Lung (tissue), 13 donors: ENCODE measurements around the gene INSL4. TPM values are rescaled to one million over a fixed set of nuclear protein-coding genes. Genes with fewer than 3 reads are reported as not detected.

Experiments
- ATAC-seq: fragments of 200-7000 bp; cut with Tn5 transposase; one replicate; pipeline ENCODE4 v1.9.1; 2020; ENCODE audit warnings: moderate number of reproducible peaks; ENCODE audit not compliant: insufficient read depth, low FRiP score
- DNase-seq, 3 donors: peaks; one replicate each; pipeline ENCODE4 v3.0.0-alpha.2; 2013 to 2017
- H3K27ac ChIP-seq, 2 donors: one replicate each; pipeline ENCODE4 v1.5.1; 2013; ENCODE audit warnings: mild to moderate bottlenecking in 2 of 2, moderate library complexity in 2 of 2, control low read depth in 1 of 2, inconsistent platforms in 1 of 2, low read depth in 1 of 2, low read length in 1 of 2
- H3K27me3 ChIP-seq, 3 donors: one replicate each; pipeline ENCODE4 v1.5.1; 2013; ENCODE audit warnings: low read length in 2 of 3; ENCODE audit not compliant: control insufficient read depth in 3 of 3, insufficient read depth in 3 of 3
- H3K36me3 ChIP-seq, 4 donors: one replicate each; pipeline ENCODE4 v1.5.1; 2013; ENCODE audit warnings: low read length in 4 of 4, mild to moderate bottlenecking in 1 of 4, moderate library complexity in 1 of 4; ENCODE audit not compliant: control insufficient read depth in 4 of 4, insufficient read depth in 4 of 4
- H3K4me1 ChIP-seq, 5 donors: one replicate each; pipeline ENCODE4 v1.5.1; 2013; ENCODE audit warnings: low read length in 5 of 5, mild to moderate bottlenecking in 2 of 5, moderate library complexity in 1 of 5; ENCODE audit not compliant: control insufficient read depth in 5 of 5, insufficient read depth in 5 of 5
- H3K4me3 ChIP-seq: one replicate; pipeline ENCODE4 v1.5.1; 2013; ENCODE audit warnings: mild to moderate bottlenecking, control low read depth, moderate library complexity
- H3K9ac ChIP-seq, 2 donors: one replicate each; pipeline ENCODE4 v1.5.1; 2013; ENCODE audit warnings: low read length in 2 of 2, control low read depth in 1 of 2; ENCODE audit not compliant: insufficient read depth in 1 of 2
- H3K9me3 ChIP-seq, 4 donors: one replicate each; pipeline ENCODE4 v1.5.1; 2013; ENCODE audit warnings: low read length in 3 of 4, mild to moderate bottlenecking in 1 of 4, moderate library complexity in 1 of 4; ENCODE audit not compliant: control insufficient read depth in 4 of 4, insufficient read depth in 3 of 4
- CTCF ChIP-seq: IDR thresholded peaks from 2 replicates; pipeline ENCODE4 v1.5.1; 2012; ENCODE audit warnings: mild to moderate bottlenecking; ENCODE audit errors: control extremely low read depth, extremely low read depth
- WGBS, 2 donors: extraction: QIAGEN DNeasy Blood & Tissue Kit; methylation state at CpG; one replicate each; pipeline ENCODE4 v1.1.7; 2013; 5-methylcytosine and 5-hydroxymethylcytosine counted together
- polyA plus RNA-seq, 2 donors: library from polyadenylated mRNA; stranded (reverse); fragments of 200-250 nt; gene quantifications; one replicate each; pipeline ENCODE4 v1.2.1, GENCODE V29; 2013
- small RNA-seq: library from RNA; depleted of rRNA; stranded (forward); fragments of <200 nt; gene quantifications from one replicate; pipeline ENCODE3, GENCODE V24; 2014; ENCODE audit warnings: low replicate concordance
- total RNA-seq, 2 donors: library from RNA; depleted of rRNA in 1 of 2; stranded (reverse); fragments of >200 nt in 1 of 2; gene quantifications; one replicate each; pipeline ENCODE4 v1.2.1, GENCODE V29; 2014 to 2021
- donor health status: control.
- donor health status: control.
- donor health status: Bipolar disorder and iron deficiency.
- donor health status: healthy.
- donor health status: DM: yes; HTN: yes; CAD: no.

Gene INSL4
- total and polyA plus RNA-seq, 4 donors, result not detected

GRCh38 chr9:5269249-5269715 lies 38.1 kb downstream of the INSL4 start:
- ATAC-seq, result peak; percentile 81
- DNase-seq, result peak in 2 of 3 donors; percentile 7 to 34
- WGBS, 2 donors, result 38 to 54% methylated on average over 6 of the region's 6 CpGs
- no peaks in the 10 kb centered on the region for H3K4me1 ChIP-seq
- no peak overlapping the region for H3K27ac ChIP-seq
- no peak overlapping the region for H3K4me3 ChIP-seq
- H3K27me3 ChIP-seq, result no peaks in the 10 kb centered on the region
- H3K9me3 ChIP-seq, result no peaks in the 10 kb centered on the region
- no peak for TF ChIP-seq CTCF
- H3K9ac ChIP-seq, result no peak overlapping the region
- H3K36me3 ChIP-seq, result no peaks in the 10 kb centered on the region

GRCh38 chr9:5274770-5275169 lies 43.6 kb downstream of the INSL4 start:
- TF ChIP-seq CTCF, result no peak
- Histone ChIP-seq H3K27me3 (no peaks in the 10 kb centered on the region), H3K4me1 (no peaks in the 10 kb centered on the region), H3K4me3 (no peak overlapping the region), H3K27ac (no peak overlapping the region), H3K36me3 (no peaks in the 10 kb centered on the region), H3K9ac (no peak overlapping the region), H3K9me3 (peaks cover 0 to 3% (median 0%) of the 10 kb centered on the region in 4 donors)
- no peak for ATAC-seq
- no peak for DNase-seq
- WGBS, 2 donors, result 94 to 95% methylated on average over 2 of the region's 2 CpGs

- WGBS, 2 donors, result 72 to 89% methylated on average over 2 of the region's 2 CpGs
- TF ChIP-seq CTCF, result no peak
These were observed 47.3 kb downstream of the INSL4 start for GRCh38 chr9:5278486-5278885.

More at GRCh38 chr9:5278486-5278885, 47.3 kb downstream of the INSL4 start:
- Histone ChIP-seq H3K4me3 (no peak overlapping the region), H3K9ac (no peak overlapping the region), H3K36me3 (no peaks in the 10 kb centered on the region), H3K27me3 (no peaks in the 10 kb centered on the region), H3K9me3 (peaks cover 0 to 3% (median 0%) of the 10 kb centered on the region in 4 donors), H3K4me1 (no peaks in the 10 kb centered on the region), H3K27ac (no peak overlapping the region)
- DNase-seq (no peak), ATAC-seq (no peak)

Small RNA genes within 50 kb of the gene (small RNA-seq; reads per million reads assigned to genes)
- gene AL133547.1, result not detected

Other genes starting within 250 kb of the INSL4 start
- 10 to 100 TPM; 24.3 to 30.5 TPM for gene JAK2, start 246.1 kb upstream of the INSL4 start, total RNA-seq
- 1 to 10 TPM; 5.3 to 10.0 TPM for gene JAK2, start 246.1 kb upstream of the INSL4 start, polyA plus RNA-seq
- gene INSL6, start 45.8 kb upstream of the INSL4 start, total RNA-seq, result not detected
- not detected for gene INSL6, start 45.8 kb upstream of the INSL4 start, polyA plus RNA-seq
- under 1 TPM in 1 of 2 donors, not detected in 1; 0.49 TPM for gene RLN2, start 73.3 kb downstream of the INSL4 start, total RNA-seq
- gene RLN2, start 73.3 kb downstream of the INSL4 start, polyA plus RNA-seq, result under 1 TPM; 0.83 to 0.98 TPM
- gene RLN1, start 108.5 kb downstream of the INSL4 start, total RNA-seq, result under 1 TPM in 1 of 2 donors, not detected in 1; 0.48 TPM
- gene RLN1, start 108.5 kb downstream of the INSL4 start, polyA plus RNA-seq, result under 1 TPM; 0.11 to 0.22 TPM
- gene PLGRKT, start 206.5 kb downstream of the INSL4 start, total RNA-seq, result 10 to 100 TPM; 11.7 to 27.0 TPM
- gene PLGRKT, start 206.5 kb downstream of the INSL4 start, polyA plus RNA-seq, result 10 to 100 TPM; 17.4 to 28.4 TPM
- 10 to 100 TPM in 1 of 2 donors, 1 to 10 TPM in 1; 5.9 to 13.2 TPM for gene CD274, start 219.1 kb downstream of the INSL4 start, total RNA-seq
- gene CD274, start 219.1 kb downstream of the INSL4 start, polyA plus RNA-seq, result 10 to 100 TPM in 1 of 2 donors, 1 to 10 TPM in 1; 4.1 to 30.7 TPM